Sigmoid colon (tissue), 3 donors: ENCODE data around the gene TRIM33.

Experiments used
- POLR2A ChIP-seq, 2 donors: fragments of 450-650 bp; IDR thresholded peaks; one replicate each; pipeline ENCODE4 v1.6.1; 2016; ENCODE audit warnings: antibody characterized with exemption in 2 of 2, mild to moderate bottlenecking in 2 of 2, moderate library complexity in 2 of 2
- TF ChIP-seq, protein P1 (sequence below), 4 experiments: fragments of 450-650 bp in 3 of 4; fragments of 200-600 bp in 1 of 4; IDR thresholded peaks; one replicate each; pipeline ENCODE4 v1.5.1; 2016 to 2019; ENCODE audit warnings: antibody characterized with exemption in 4 of 4, mild to moderate bottlenecking in 3 of 4, moderate library complexity in 2 of 4

DNA sequence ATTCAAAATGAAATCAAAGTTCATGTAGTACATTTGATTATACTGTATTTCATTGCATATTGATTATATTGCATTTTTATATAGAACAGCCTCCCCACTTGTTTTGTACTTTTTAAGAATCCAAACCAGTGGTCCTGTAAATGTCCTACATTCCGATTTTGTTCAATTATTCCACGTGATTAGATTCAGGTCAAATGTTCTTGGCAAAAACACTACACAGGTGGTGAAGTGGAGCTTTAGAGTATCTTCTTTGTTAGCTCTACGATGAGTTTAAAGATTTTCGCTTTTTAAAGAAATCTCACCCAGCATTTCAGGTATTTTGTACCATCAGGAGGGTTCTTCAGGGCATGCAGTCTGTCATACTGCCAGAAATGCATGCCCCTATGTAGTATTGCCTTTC is 120.6 kb downstream of the TRIM33 start:
- TF ChIP-seq POLR2A (IDR thresholded peaks at IDR 0.05) = no peak
- TF ChIP-seq, protein P1, sequence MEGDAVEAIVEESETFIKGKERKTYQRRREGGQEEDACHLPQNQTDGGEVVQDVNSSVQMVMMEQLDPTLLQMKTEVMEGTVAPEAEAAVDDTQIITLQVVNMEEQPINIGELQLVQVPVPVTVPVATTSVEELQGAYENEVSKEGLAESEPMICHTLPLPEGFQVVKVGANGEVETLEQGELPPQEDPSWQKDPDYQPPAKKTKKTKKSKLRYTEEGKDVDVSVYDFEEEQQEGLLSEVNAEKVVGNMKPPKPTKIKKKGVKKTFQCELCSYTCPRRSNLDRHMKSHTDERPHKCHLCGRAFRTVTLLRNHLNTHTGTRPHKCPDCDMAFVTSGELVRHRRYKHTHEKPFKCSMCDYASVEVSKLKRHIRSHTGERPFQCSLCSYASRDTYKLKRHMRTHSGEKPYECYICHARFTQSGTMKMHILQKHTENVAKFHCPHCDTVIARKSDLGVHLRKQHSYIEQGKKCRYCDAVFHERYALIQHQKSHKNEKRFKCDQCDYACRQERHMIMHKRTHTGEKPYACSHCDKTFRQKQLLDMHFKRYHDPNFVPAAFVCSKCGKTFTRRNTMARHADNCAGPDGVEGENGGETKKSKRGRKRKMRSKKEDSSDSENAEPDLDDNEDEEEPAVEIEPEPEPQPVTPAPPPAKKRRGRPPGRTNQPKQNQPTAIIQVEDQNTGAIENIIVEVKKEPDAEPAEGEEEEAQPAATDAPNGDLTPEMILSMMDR (IDR thresholded peaks at IDR 0.05) = no peak
